Parathyroid adenoma (tissue), 2 donors: ENCODE data around the gene CNOT1.

Experiments used
- H2AFZ ChIP-seq: fragments of 300-600 bp; sonication (generic); one replicate; pipeline ENCODE4 v1.7.0; 2017; ENCODE audit warnings: antibody characterized with exemption, mild to moderate bottlenecking
- H3K27ac ChIP-seq: fragments of 300-600 bp; sonication (generic); one replicate; pipeline ENCODE4 v1.7.0; 2017
- H3K27me3 ChIP-seq: fragments of 300-600 bp; sonication (generic); one replicate; pipeline ENCODE4 v1.7.0; 2017; ENCODE audit warnings: low read length; ENCODE audit not compliant: control insufficient read depth, insufficient read depth
- H3K36me3 ChIP-seq: fragments of 300-600 bp; sonication (generic); one replicate; pipeline ENCODE4 v1.7.0; 2017; ENCODE audit warnings: low read length; ENCODE audit not compliant: control insufficient read depth, insufficient read depth
- H3K4me1 ChIP-seq: fragments of 300-600 bp; sonication (generic); one replicate; pipeline ENCODE4 v1.7.0; 2017; ENCODE audit warnings: control low read depth
- H3K4me2 ChIP-seq: fragments of 300-600 bp; sonication (generic); one replicate; pipeline ENCODE4 v1.7.0; 2017; ENCODE audit warnings: low read length
- H3K4me3 ChIP-seq: fragments of 300-600 bp; sonication (generic); one replicate; pipeline ENCODE4 v1.7.0; 2017; ENCODE audit warnings: low read depth, low read length
- H3K79me2 ChIP-seq: fragments of 300-600 bp; sonication (generic); one replicate; pipeline ENCODE4 v1.7.0; 2017; ENCODE audit warnings: control low read depth
- H3K9ac ChIP-seq: fragments of 300-600 bp; sonication (generic); one replicate; pipeline ENCODE4 v1.7.0; 2017; ENCODE audit warnings: mild to moderate bottlenecking
- H3K9me3 ChIP-seq: fragments of 300-600 bp; sonication (generic); one replicate; pipeline ENCODE4 v1.7.0; 2017; ENCODE audit warnings: low read length; ENCODE audit not compliant: control insufficient read depth
- CTCF ChIP-seq: fragments of 300-600 bp; sonication (generic); IDR thresholded peaks from one replicate; pipeline ENCODE4 v1.7.0; 2017; ENCODE audit warnings: antibody characterized with exemption, mild to moderate bottlenecking
- donor health status: primary hyperparathyroidism.

CNOT1 gene

GRCh38 chr16:58515125-58515870 lies 114.3 kb downstream of the CNOT1 start, which contains the start of gene SETD6:
Gene SETD6 (plus strand): TSS chr16:58515517. CDS start chr16:58515538, 21 bp downstream.
- Histone ChIP-seq H3K4me3 (peak within 1 kb of the TSS; percentile 69), H3K79me2 (no peaks in the 10 kb centered on the region), H3K9ac (no peak within 1 kb of the TSS), H2AFZ (peak within 1 kb of the TSS; percentile 78), H3K27ac (peak within 1 kb of the TSS; percentile 72), H3K27me3 (no peaks in the 10 kb centered on the region), H3K9me3 (no peaks in the 10 kb centered on the region), H3K36me3 (no peaks in the 10 kb centered on the region), H3K4me2 (peak within 1 kb of the TSS; percentile 74), H3K4me1 (peaks cover 6% of the 10 kb centered on the region)
- TF ChIP-seq CTCF, result peak; percentile 23

- no peaks in the 10 kb centered on the region for H3K36me3 ChIP-seq
- no peak overlapping the region for H3K27ac ChIP-seq
- H3K79me2 ChIP-seq, result no peaks in the 10 kb centered on the region
- H3K4me1 ChIP-seq, result peaks cover 6% of the 10 kb centered on the region
- H3K4me3 ChIP-seq, result no peak overlapping the region
- no peak overlapping the region for H2AFZ ChIP-seq
- H3K4me2 ChIP-seq, result no peak overlapping the region
- no peak overlapping the region for H3K9ac ChIP-seq
- no peak for TF ChIP-seq CTCF
- no peaks in the 10 kb centered on the region for H3K9me3 ChIP-seq
- no peaks in the 10 kb centered on the region for H3K27me3 ChIP-seq
Measured at GRCh38 chr16:58513874-58514273, 115.8 kb downstream of the CNOT1 start.

GRCh38 chr16:58511933-58512815 lies 117.5 kb downstream of the CNOT1 start:
- H3K9ac ChIP-seq, result no peak overlapping the region
- TF ChIP-seq CTCF, result peak; percentile 72
- no peak overlapping the region for H3K4me3 ChIP-seq
- H2AFZ ChIP-seq, result no peak overlapping the region
- no peaks in the 10 kb centered on the region for H3K9me3 ChIP-seq
- H3K27ac ChIP-seq, result no peak overlapping the region
- H3K4me1 ChIP-seq, result peaks cover 6% of the 10 kb centered on the region
- H3K36me3 ChIP-seq, result no peaks in the 10 kb centered on the region
- no peak overlapping the region for H3K4me2 ChIP-seq
- H3K27me3 ChIP-seq, result no peaks in the 10 kb centered on the region
- no peaks in the 10 kb centered on the region for H3K79me2 ChIP-seq

GRCh38 chr16:58510776-58511628 lies 118.6 kb downstream of the CNOT1 start:
- no peaks in the 10 kb centered on the region for H3K36me3 ChIP-seq
- no peak overlapping the region for H3K4me3 ChIP-seq
- H3K79me2 ChIP-seq, result no peaks in the 10 kb centered on the region
- no peak overlapping the region for H2AFZ ChIP-seq
- H3K4me2 ChIP-seq, result no peak overlapping the region
- no peak overlapping the region for H3K27ac ChIP-seq
- H3K9ac ChIP-seq, result no peak overlapping the region
- TF ChIP-seq CTCF, result no peak
- no peaks in the 10 kb centered on the region for H3K4me1 ChIP-seq
- no peaks in the 10 kb centered on the region for H3K9me3 ChIP-seq
- no peaks in the 10 kb centered on the region for H3K27me3 ChIP-seq
